ENCODE data around the gene GDPD2.

DNA sequence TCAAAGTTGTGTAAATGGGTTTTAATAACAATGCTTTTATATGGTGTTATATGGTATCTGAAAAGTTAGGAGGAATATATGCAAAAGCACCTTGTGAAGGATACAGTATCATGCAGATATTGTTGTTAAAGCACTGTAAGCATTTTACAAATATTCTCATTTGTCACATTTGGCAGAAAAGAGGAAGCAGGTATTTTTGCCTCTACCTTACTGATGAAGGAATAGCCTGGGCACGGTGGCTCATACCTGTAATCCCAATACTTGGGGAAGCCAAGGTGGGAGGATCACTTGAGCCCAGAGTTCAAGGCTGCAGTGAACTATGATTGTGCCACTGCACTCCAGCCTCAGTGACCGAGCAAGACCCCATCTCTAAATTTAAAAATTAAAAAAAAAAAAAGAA is 12.2 kb upstream of the GDPD2 start:
- TF ChIP-seq, protein P1, sequence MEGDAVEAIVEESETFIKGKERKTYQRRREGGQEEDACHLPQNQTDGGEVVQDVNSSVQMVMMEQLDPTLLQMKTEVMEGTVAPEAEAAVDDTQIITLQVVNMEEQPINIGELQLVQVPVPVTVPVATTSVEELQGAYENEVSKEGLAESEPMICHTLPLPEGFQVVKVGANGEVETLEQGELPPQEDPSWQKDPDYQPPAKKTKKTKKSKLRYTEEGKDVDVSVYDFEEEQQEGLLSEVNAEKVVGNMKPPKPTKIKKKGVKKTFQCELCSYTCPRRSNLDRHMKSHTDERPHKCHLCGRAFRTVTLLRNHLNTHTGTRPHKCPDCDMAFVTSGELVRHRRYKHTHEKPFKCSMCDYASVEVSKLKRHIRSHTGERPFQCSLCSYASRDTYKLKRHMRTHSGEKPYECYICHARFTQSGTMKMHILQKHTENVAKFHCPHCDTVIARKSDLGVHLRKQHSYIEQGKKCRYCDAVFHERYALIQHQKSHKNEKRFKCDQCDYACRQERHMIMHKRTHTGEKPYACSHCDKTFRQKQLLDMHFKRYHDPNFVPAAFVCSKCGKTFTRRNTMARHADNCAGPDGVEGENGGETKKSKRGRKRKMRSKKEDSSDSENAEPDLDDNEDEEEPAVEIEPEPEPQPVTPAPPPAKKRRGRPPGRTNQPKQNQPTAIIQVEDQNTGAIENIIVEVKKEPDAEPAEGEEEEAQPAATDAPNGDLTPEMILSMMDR (conservative IDR thresholded peaks at IDR 0.05) = no peak
- no peak for TF ChIP-seq EZH2 (IDR thresholded peaks at IDR 0.05; ENCODE audit: low read depth)

Data from PC-9 (cell line).